ENCODE results near the gene STXBP5L. TPM values are rescaled to one million over a fixed set of nuclear protein-coding genes. Genes with fewer than 3 reads are reported as not detected.

STXBP5L gene
- total and polyA plus RNA-seq, 2 of the 4 experiments (the other 2 are of a cell fraction), result not detected

- intact Hi-C loops (cut with micrococcal nuclease) (no loop called here), in situ Hi-C loops (cut with MboI; ENCODE audit: low sequenced_read_pairs) (loop anchor here (25.0 kb wide), 1 partner anchor 88 kb away; no protein-coding TSS in a partner anchor), dilution Hi-C loops (cut with HindIII; ENCODE audit: low sequenced_read_pairs, unreplicated experiment) (no loop called here)
- Histone ChIP-seq H2BK15ac (ENCODE audit: low read depth, low read length) (no peak overlapping the region), H4K20me1 (ENCODE audit: insufficient read depth, low read length) (no peaks in the 10 kb centered on the region), H3K4me2 (ENCODE audit: low read depth, low read length) (no peak overlapping the region), H3K9ac (ENCODE audit: low read depth, low read length) (no peak overlapping the region), H3K14ac (replicated peaks; ENCODE audit: low read depth, low read length) (no peak overlapping the region), H2BK20ac (ENCODE audit: low read depth, low read length) (no peak overlapping the region), H4K8ac (ENCODE audit: low read depth in 2 of 2, low read length in 2 of 2) (no peak overlapping the region), H4K5ac (ENCODE audit: low read depth, low read length) (no peak overlapping the region), H2AK9ac (replicated peaks; ENCODE audit: low read depth, low read length, poor library complexity) (no peak overlapping the region), H3K23ac (ENCODE audit: low read depth, low read length) (no peak overlapping the region), H3K9me3 (ENCODE audit: control insufficient read depth, insufficient read depth, low read length) (no peaks in the 10 kb centered on the region), H3K18ac (ENCODE audit: low read depth, low read length) (no peak overlapping the region), H3K27me3 (ENCODE audit: control insufficient read depth, insufficient read depth, low read length) (no peaks in the 10 kb centered on the region), H3K4me1 (ENCODE audit: control insufficient read depth, insufficient read depth, low read length) (no peaks in the 10 kb centered on the region), H3K9me1 (ENCODE audit: insufficient read depth, low read length) (0 out of 2 replicates have a peak, but pooled peaks cover 4% of the 10 kb centered on the region), H2AK5ac (ENCODE audit: low read depth, low read length) (no peak overlapping the region), H2BK5ac (ENCODE audit: low read depth, low read length, poor library complexity, severe bottlenecking) (no peak overlapping the region), H2BK120ac (ENCODE audit: low read depth, low read length) (no peak overlapping the region), H3K36me3 (ENCODE audit: control insufficient read depth, insufficient read depth, low read length) (no peaks in the 10 kb centered on the region), H3K27ac (ENCODE audit: insufficient read depth, low read length) (no peak overlapping the region), H4K91ac (ENCODE audit: insufficient read depth, low read depth, low read length) (no peak overlapping the region), H3K79me1 (ENCODE audit: low read depth in 1 of 2, low read length in 2 of 2) (no peaks in the 10 kb centered on the region), H3K4me3 (ENCODE audit: insufficient read depth, low read depth, low read length) (no peak overlapping the region), H3K56ac (ENCODE audit: extremely low read depth, insufficient read depth, low read length) (no peak overlapping the region), H2AFZ (replicated peaks; ENCODE audit: low read length, poor library complexity) (no peak overlapping the region), H3K4ac (ENCODE audit: low read depth, low read length) (no peak overlapping the region)
- DNase-seq, result no peak
- no peak for ATAC-seq (ENCODE audit: low read depth)
- BruUV-seq (replicated peaks), result no TSS peak
- TF ChIP-seq CTCF (conservative IDR thresholded peaks at IDR 0.05; ENCODE audit: low read depth, low read length), result no peak
- TF ChIP-seq RFX5 (IDR thresholded peaks at IDR 0.05; ENCODE audit: low read depth, low read length), result no peak
- no peak for TF ChIP-seq USF2 (IDR thresholded peaks at IDR 0.05; ENCODE audit: low read depth, low read length)
- no peak for TF ChIP-seq CEBPB (IDR thresholded peaks at IDR 0.05; ENCODE audit: low read depth, low read length)
- no peak for TF ChIP-seq RCOR1 (IDR thresholded peaks at IDR 0.05; ENCODE audit: insufficient replicate concordance, low read length)
- TF ChIP-seq SMC3 (IDR thresholded peaks at IDR 0.05; ENCODE audit: low read depth, low read length), result no peak
- TF ChIP-seq NFE2L2 (IDR thresholded peaks at IDR 0.05; ENCODE audit: low read depth, low read length), result no peak
- no peak for TF ChIP-seq FOS (IDR thresholded peaks at IDR 0.05; ENCODE audit: low read depth, low read length)
- TF ChIP-seq BHLHE40 (IDR thresholded peaks at IDR 0.05; ENCODE audit: low read depth, low read length), result no peak
- no peak for TF ChIP-seq CHD1 (IDR thresholded peaks at IDR 0.05; ENCODE audit: low read depth, low read length)
- TF ChIP-seq MXI1 (IDR thresholded peaks at IDR 0.05; ENCODE audit: borderline replicate concordance, low read depth, low read length), result no peak
- TF ChIP-seq MAFK (IDR thresholded peaks at IDR 0.05; ENCODE audit: low read depth, low read length), result no peak
- TF ChIP-seq POLR2A (IDR thresholded peaks at IDR 0.05; ENCODE audit: low read depth, low read length), result no peak
- TF ChIP-seq ELK1 (IDR thresholded peaks at IDR 0.05; ENCODE audit: borderline replicate concordance, low read depth, low read length), result no peak
- no peak for TF ChIP-seq RAD21 (IDR thresholded peaks at IDR 0.05; ENCODE audit: low read length)
- TF ChIP-seq MAZ (IDR thresholded peaks at IDR 0.05; ENCODE audit: borderline replicate concordance, low read depth, low read length), result no peak
- ChIA-PET POLR2A (ENCODE audit: unreplicated experiment) (no interaction called here), CTCF (no interaction called here)
These were observed 516.5 kb downstream of the STXBP5L start for GRCh38 chr3:121424549-121424948.
